LNCAP (cell line): Measurements from ENCODE around the gene CKLF.

Experiments
- CTCF ChIP-seq: fragments of 450-650 bp; IDR thresholded peaks from 2 replicates; pipeline ENCODE4 v1.5.1; 2017; ENCODE audit warnings: mild to moderate bottlenecking

Gene CKLF

GRCh38 chr16:66516509-66516807 lies 35.9 kb upstream of the CKLF start:
- TF ChIP-seq CTCF = no peak

- no peak for TF ChIP-seq CTCF
Measured at GRCh38 chr16:66516808-66517585, 35.4 kb upstream of the CKLF start.

GRCh38 chr16:66517586-66518263 lies 34.7 kb upstream of the CKLF start:
- TF ChIP-seq CTCF = no peak

GRCh38 chr16:66519482-66520373 lies 32.6 kb upstream of the CKLF start:
- no peak for TF ChIP-seq CTCF

GRCh38 chr16:66520406-66521170 lies 31.8 kb upstream of the CKLF start:
- no peak for TF ChIP-seq CTCF

- no peak for TF ChIP-seq CTCF
Measured at GRCh38 chr16:66521252-66521713, 31.1 kb upstream of the CKLF start.
